CD4-positive, alpha-beta memory T cell (primary cell): Measurements from ENCODE around the gene POLR2L. TPM values are rescaled to one million over a fixed set of nuclear protein-coding genes. Genes with fewer than 3 reads are reported as not detected.

ENCODE experiments used
- CTCF ChIA-PET: fragments of 350-600 bp; sonication (Branson Sonifier 250); formaldehyde crosslinking; loops from one replicate; lab custom pipeline; 2021; ENCODE audit warnings: inconsistent platforms; ENCODE audit not compliant: partially characterized antibody; lab: Charles Lee
- POLR2A ChIA-PET: fragments of 350-600 bp; sonication (Branson Sonifier 250); formaldehyde crosslinking; loops from one replicate; lab custom pipeline; 2021; ENCODE audit not compliant: partially characterized antibody; lab: Charles Lee
- DNase-seq, 5 donors: peaks; one replicate each; pipeline versions ENCODE4 v3.0.0 to v3.0.0-alpha.2; 2020 to 2022; ENCODE audit warnings: mixed read lengths in 1 of 5
- H3K27ac ChIP-seq: one replicate; pipeline ENCODE4 v1.7.0; 2013; ENCODE audit warnings: low read depth, low read length
- H3K27me3 ChIP-seq: 2 replicates; pipeline ENCODE4 v1.7.0; 2013; ENCODE audit warnings: mild to moderate bottlenecking, low read length, moderate library complexity; ENCODE audit not compliant: insufficient read depth
- H3K36me3 ChIP-seq: 2 replicates; pipeline ENCODE4 v1.7.0; 2013; ENCODE audit warnings: mild to moderate bottlenecking, low read length, moderate library complexity; ENCODE audit not compliant: insufficient read depth
- H3K4me1 ChIP-seq: 2 replicates; pipeline ENCODE4 v1.7.0; 2013; ENCODE audit warnings: mild to moderate bottlenecking, low read length, moderate library complexity; ENCODE audit not compliant: insufficient read depth
- H3K4me3 ChIP-seq, 2 donors: one replicate each; pipeline ENCODE4 v1.7.0; 2013; ENCODE audit warnings: low read length in 2 of 2, mild to moderate bottlenecking in 1 of 2
- H3K9me3 ChIP-seq, 2 donors: one replicate each; pipeline ENCODE4 v1.7.0; 2013; ENCODE audit warnings: low read length in 2 of 2, control low read depth in 1 of 2; ENCODE audit not compliant: control insufficient read depth in 1 of 2
- H3K27ac Mint-ChIP-seq, 7 donors: one replicate each; pipeline ENCODE4 v1.8.0; 2020 to 2021; ENCODE audit warnings: mixed read lengths in 7 of 7, mild to moderate bottlenecking in 6 of 7, inconsistent platforms in 3 of 7, moderate library complexity in 3 of 7
- H3K27me3 Mint-ChIP-seq, 2 donors: one replicate each; pipeline ENCODE4 v1.8.0; 2020 to 2021; ENCODE audit warnings: mixed read lengths in 2 of 2
- H3K36me3 Mint-ChIP-seq, 2 donors: one replicate each; pipeline ENCODE4 v1.8.0; 2020 to 2021; ENCODE audit warnings: mixed read lengths in 2 of 2, inconsistent platforms in 1 of 2, mild to moderate bottlenecking in 1 of 2
- H3K4me1 Mint-ChIP-seq, 4 donors: one replicate each; pipeline ENCODE4 v1.8.0; 2020 to 2021; ENCODE audit warnings: mixed read lengths in 4 of 4, mild to moderate bottlenecking in 1 of 4
- H3K4me3 Mint-ChIP-seq, 8 donors: one replicate each; pipeline ENCODE4 v1.8.0; 2020 to 2021; ENCODE audit warnings: mixed read lengths in 8 of 8, mild to moderate bottlenecking in 7 of 8, moderate library complexity in 6 of 8, inconsistent platforms in 3 of 8
- H3K9me3 Mint-ChIP-seq, 8 donors: one replicate each; pipeline ENCODE4 v1.8.0; 2020 to 2021; ENCODE audit warnings: mixed read lengths in 8 of 8, mild to moderate bottlenecking in 5 of 8, inconsistent platforms in 3 of 8, moderate library complexity in 1 of 8
- intact Hi-C: fragments of 100-400 bp; cut with micrococcal nuclease; formaldehyde crosslinking; loops from one replicate; pipeline ENCODE4 v1.15.1; 2023
- polyA plus RNA-seq, 2 donors: library from polyadenylated mRNA; unstranded; fragments of 300-500 nt; fragmentation: Illumina TruSeq; gene quantifications; one replicate each; pipeline ENCODE4 v1.2.3, GENCODE V29; 2021
- total RNA-seq, 2 experiments: library from RNA; stranded (reverse); gene quantifications; one replicate each; pipeline ENCODE4 v1.2.3, GENCODE V29; 2021

The POLR2L gene
- total and polyA plus RNA-seq, 4 experiments from 2014 or later = 55.8 to 108 (median 69.9) TPM

GRCh38 chr11:802693-803466 is 39.4 kb downstream of the POLR2L start:
- H3K27me3 ChIP-seq = no peaks in the 10 kb centered on the region
- no peak for DNase-seq
- H3K9me3 Mint-ChIP-seq = no peaks in the 10 kb centered on the region
- H3K27ac Mint-ChIP-seq = no peak overlapping the region
- H3K4me1 Mint-ChIP-seq = peaks cover under 1 to 18% (median 2%) of the 10 kb centered on the region in 4 donors
- intact Hi-C loops = no loop called here
- no peak overlapping the region for H3K4me3 ChIP-seq
- H3K4me3 Mint-ChIP-seq = peak overlapping the region in 1 of 8 donors; percentile 25
- ChIA-PET CTCF (no interaction called here), POLR2A (interaction anchor here (1.2 to 4.9 kb wide), 4 partner anchors 9 to 25 kb away, joined by 3 to 48 read pairs (median 4); partner anchors contain the start of genes CEND1 and PNPLA2)
- H3K36me3 Mint-ChIP-seq = no peaks in the 10 kb centered on the region
- H3K36me3 ChIP-seq = no peaks in the 10 kb centered on the region
- H3K9me3 ChIP-seq = no peaks in the 10 kb centered on the region
- no peak overlapping the region for H3K27ac ChIP-seq
- H3K27me3 Mint-ChIP-seq = no peaks in the 10 kb centered on the region
- H3K4me1 ChIP-seq = peaks cover 22% of the 10 kb centered on the region

GRCh38 chr11:802018-802617 is 40.2 kb downstream of the POLR2L start:
- no peaks in the 10 kb centered on the region for H3K27me3 Mint-ChIP-seq
- H3K4me3 Mint-ChIP-seq = peak overlapping the region in 1 of 8 donors; percentile 25

GRCh38 chr11:801097-801780 is 41.1 kb downstream of the POLR2L start:
- no peak for DNase-seq
- intact Hi-C loops = no loop called here
- Histone ChIP-seq H3K4me3 (no peak overlapping the region), H3K36me3 (no peaks in the 10 kb centered on the region), H3K9me3 (no peaks in the 10 kb centered on the region), H3K27me3 (no peaks in the 10 kb centered on the region), H3K27ac (no peak overlapping the region), H3K4me1 (peaks cover 34% of the 10 kb centered on the region)
- H3K4me3 Mint-ChIP-seq = no peak overlapping the region
- H3K27me3 Mint-ChIP-seq = no peaks in the 10 kb centered on the region
- POLR2A ChIA-PET = interaction anchor here (1.3 kb wide), 2 partner anchors 15 to 18 kb away, joined by 3 read pairs; no protein-coding TSS in a partner anchor
- peaks cover 0 to 4% of the 10 kb centered on the region in 2 donors for H3K36me3 Mint-ChIP-seq
- H3K27ac Mint-ChIP-seq = no peak overlapping the region
- H3K9me3 Mint-ChIP-seq = no peaks in the 10 kb centered on the region
- peaks cover 2 to 23% (median 9%) of the 10 kb centered on the region in 4 donors for H3K4me1 Mint-ChIP-seq
- CTCF ChIA-PET = no interaction called here

More at GRCh38 chr11:802018-802617, 40.2 kb downstream of the POLR2L start:
- no peak for DNase-seq
- no peak overlapping the region for H3K27ac Mint-ChIP-seq
- no peaks in the 10 kb centered on the region for H3K9me3 Mint-ChIP-seq
- no peaks in the 10 kb centered on the region for H3K27me3 ChIP-seq
- H3K4me1 ChIP-seq = peaks cover 25% of the 10 kb centered on the region
- ChIA-PET CTCF (no interaction called here), POLR2A (interaction anchor here (1.3 to 4.9 kb wide), 2 partner anchors 17 kb away, joined by 3 to 48 read pairs; partner anchors contain the start of gene PNPLA2)
- peaks cover 0 to 16% (median 3%) of the 10 kb centered on the region in 4 donors for H3K4me1 Mint-ChIP-seq
- no peaks in the 10 kb centered on the region for H3K9me3 ChIP-seq
- peaks cover 0 to 4% of the 10 kb centered on the region in 2 donors for H3K36me3 Mint-ChIP-seq
- no peaks in the 10 kb centered on the region for H3K36me3 ChIP-seq
- intact Hi-C loops = no loop called here
- no peak overlapping the region for H3K27ac ChIP-seq
- H3K4me3 ChIP-seq = no peak overlapping the region

GRCh38 chr11:800473-800872 is 41.9 kb downstream of the POLR2L start:
- intact Hi-C loops = no loop called here
- H3K27ac Mint-ChIP-seq = no peak overlapping the region
- peaks cover 5 to 21% (median 12%) of the 10 kb centered on the region in 4 donors for H3K4me1 Mint-ChIP-seq
- no peaks in the 10 kb centered on the region for H3K9me3 Mint-ChIP-seq
- H3K36me3 ChIP-seq = no peaks in the 10 kb centered on the region
- ChIA-PET POLR2A (interaction anchor here (1.3 kb wide), 1 partner anchor 15 kb away, joined by 3 read pairs; no protein-coding TSS in a partner anchor), CTCF (no interaction called here)
- no peak overlapping the region for H3K4me3 ChIP-seq
- DNase-seq = no peak
- no peak overlapping the region for H3K4me3 Mint-ChIP-seq
- H3K27me3 ChIP-seq = no peaks in the 10 kb centered on the region
- no peaks in the 10 kb centered on the region for H3K9me3 ChIP-seq
- no peak overlapping the region for H3K27ac ChIP-seq
- H3K27me3 Mint-ChIP-seq = no peaks in the 10 kb centered on the region
- H3K4me1 ChIP-seq = peaks cover 36% of the 10 kb centered on the region
- peaks cover 0 to 8% of the 10 kb centered on the region in 2 donors for H3K36me3 Mint-ChIP-seq

- Histone ChIP-seq H3K27ac (no peak overlapping the region), H3K4me1 (peaks cover 40% of the 10 kb centered on the region), H3K27me3 (no peaks in the 10 kb centered on the region), H3K36me3 (peaks cover under 1% of the 10 kb centered on the region), H3K9me3 (no peaks in the 10 kb centered on the region), H3K4me3 (no peak overlapping the region)
- Mint-ChIP-seq H3K27me3 (no peaks in the 10 kb centered on the region), H3K9me3 (no peaks in the 10 kb centered on the region), H3K4me1 (peaks cover 5 to 24% (median 12%) of the 10 kb centered on the region in 4 donors), H3K27ac (no peak overlapping the region), H3K4me3 (peak overlapping the region in 1 of 8 donors; percentile 44), H3K36me3 (peaks cover 0 to 8% of the 10 kb centered on the region in 2 donors)
- ChIA-PET POLR2A (interaction anchor here (1.3 to 5.1 kb wide), 3 partner anchors 9 to 74 kb away, joined by 5 to 30 read pairs (median 7); partner anchors contain the start of genes PNPLA2 and RPLP2), CTCF (interaction anchor here (1.1 kb wide), 1 partner anchor 7 kb away, joined by 4 read pairs; no protein-coding TSS in a partner anchor)
- DNase-seq = no peak
- intact Hi-C loops = loop anchor here (5.0 kb wide), 3 partner anchors 37 to 242 kb away; partner anchors contain the start of gene AP2A2
Observed at GRCh38 chr11:799641-800316, 42.5 kb downstream of the POLR2L start.

GRCh38 chr11:798093-798713 is 44.1 kb downstream of the POLR2L start, which contains the start of gene SLC25A22:
Gene SLC25A22, minus strand, starts transcription at chr11:798281. Its CDS starts 3,275 bp downstream, at chr11:795006.
- H3K27ac ChIP-seq = peak within 1 kb of the TSS; percentile 86
- Mint-ChIP-seq H3K27me3 (no peaks in the 10 kb centered on the region), H3K9me3 (peaks cover 0 to 1% (median 0%) of the 10 kb centered on the region in 8 donors), H3K4me3 (peak within 1 kb of the TSS; percentile 86 to 97 (median 91)), H3K4me1 (peaks cover 5 to 19% (median 10%) of the 10 kb centered on the region in 4 donors), H3K27ac (peak within 1 kb of the TSS; percentile 93 to 96 (median 94)), H3K36me3 (peaks cover 0 to 10% of the 10 kb centered on the region in 2 donors)
- ChIA-PET CTCF (interaction anchor here (0.7 to 1.1 kb wide), 4 partner anchors 9 to 34 kb away, joined by 3 to 4 read pairs (median 3); partner anchors contain the start of gene PNPLA2), POLR2A (interaction anchor here (1.3 to 5.1 kb wide), 8 partner anchors 7 to 232 kb away, joined by 3 to 30 read pairs (median 10); partner anchors contain the start of genes GATD1, PIDD1, PNPLA2 and RPLP2)
- no peaks in the 10 kb centered on the region for H3K9me3 ChIP-seq
- no peaks in the 10 kb centered on the region for H3K27me3 ChIP-seq
- H3K4me1 ChIP-seq = peaks cover 32% of the 10 kb centered on the region
- H3K4me3 ChIP-seq = peak within 1 kb of the TSS; percentile 73 to 91
- DNase-seq = peak; percentile 80 to 90 (median 85)
- H3K36me3 ChIP-seq = peaks cover 12% of the 10 kb centered on the region
- intact Hi-C loops = loop anchor here (1.0 to 5.0 kb wide), 5 partner anchors 11 to 241 kb away; partner anchors contain the start of genes AP2A2, GATD1 and RPLP2
